Measurements from ENCODE around the gene RPS6KA4. TPM values are rescaled to one million over a fixed set of nuclear protein-coding genes. Genes with fewer than 3 reads are reported as not detected.

The RPS6KA4 gene
- total RNA-seq, 1 experiment from 2014 or later: 67.3 TPM

DNA sequence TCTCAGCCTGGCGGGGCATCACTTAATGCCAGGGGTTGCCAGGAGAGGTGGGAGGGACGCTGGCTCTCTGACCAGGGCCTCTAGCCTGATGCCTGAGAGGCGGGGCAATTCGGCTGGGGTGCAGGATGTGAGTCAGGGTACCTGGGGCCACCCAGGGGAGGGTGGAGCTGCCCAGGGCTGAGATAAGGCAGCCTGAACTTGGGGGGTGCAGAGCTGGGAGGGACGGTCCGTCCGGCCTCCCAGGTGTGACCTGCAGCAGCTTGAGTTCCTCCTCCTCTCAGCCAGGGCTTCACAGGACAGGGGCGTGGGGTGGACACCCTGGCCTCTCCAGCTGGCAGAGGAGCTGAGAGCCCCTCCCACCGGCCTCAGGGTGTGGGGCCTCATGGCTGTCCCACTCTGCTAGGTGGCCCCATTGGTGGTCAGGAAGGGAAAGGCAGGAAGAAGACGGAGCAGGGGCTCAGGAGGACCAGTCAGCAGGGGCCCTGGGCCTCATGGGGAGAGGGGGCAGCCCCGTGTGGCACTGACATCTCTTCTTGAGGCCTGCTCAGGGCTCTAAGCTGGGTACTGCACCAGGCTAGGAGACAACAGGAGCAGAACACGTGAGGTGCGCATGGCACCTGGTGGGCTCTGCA lies 942 bp upstream of the RPS6KA4 start:
- peaks cover 28 to 61% of the 10 kb centered on the region in 2 experiments for H3K4me1 ChIP-seq (ENCODE audit: control insufficient read depth in 1 of 2, insufficient read depth in 2 of 2, low read length in 2 of 2)
- no peak overlapping the region for H2AFZ ChIP-seq (ENCODE audit: low read depth, low read length, poor library complexity, severe bottlenecking)
- peak overlapping the region; percentile 84 for H3K4me2 ChIP-seq (ENCODE audit: low read length)
- CTCF ChIA-PET: interaction anchor here (0.7 to 6.2 kb wide), 8 partner anchors 14 to 330 kb away, joined by 4 to 76 read pairs (median 28); partner anchors contain the start of genes ESRRA, PRDX5 and TRMT112
- RAD21 ChIA-PET (ENCODE audit: low non-redundant PET in 1 of 2, low total read pairs in 2 of 2, uncharacterized antibody in 2 of 2, unreplicated experiment in 2 of 2): interaction anchor here in 1 of 2 experiments (2.2 kb wide), 1 partner anchor 292 kb away, joined by 8 read pairs; no protein-coding TSS in a partner anchor
- peak; percentile 55 for TF ChIP-seq POLR2AphosphoS5 (IDR thresholded peaks at IDR 0.05; ENCODE audit: low read depth, low read length)
- TF ChIP-seq, protein P1, sequence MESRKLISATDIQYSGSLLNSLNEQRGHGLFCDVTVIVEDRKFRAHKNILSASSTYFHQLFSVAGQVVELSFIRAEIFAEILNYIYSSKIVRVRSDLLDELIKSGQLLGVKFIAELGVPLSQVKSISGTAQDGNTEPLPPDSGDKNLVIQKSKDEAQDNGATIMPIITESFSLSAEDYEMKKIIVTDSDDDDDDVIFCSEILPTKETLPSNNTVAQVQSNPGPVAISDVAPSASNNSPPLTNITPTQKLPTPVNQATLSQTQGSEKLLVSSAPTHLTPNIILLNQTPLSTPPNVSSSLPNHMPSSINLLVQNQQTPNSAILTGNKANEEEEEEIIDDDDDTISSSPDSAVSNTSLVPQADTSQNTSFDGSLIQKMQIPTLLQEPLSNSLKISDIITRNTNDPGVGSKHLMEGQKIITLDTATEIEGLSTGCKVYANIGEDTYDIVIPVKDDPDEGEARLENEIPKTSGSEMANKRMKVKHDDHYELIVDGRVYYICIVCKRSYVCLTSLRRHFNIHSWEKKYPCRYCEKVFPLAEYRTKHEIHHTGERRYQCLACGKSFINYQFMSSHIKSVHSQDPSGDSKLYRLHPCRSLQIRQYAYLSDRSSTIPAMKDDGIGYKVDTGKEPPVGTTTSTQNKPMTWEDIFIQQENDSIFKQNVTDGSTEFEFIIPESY (IDR thresholded peaks at IDR 0.05; ENCODE audit: extremely low read depth, insufficient replicate concordance, low read length): no peak
- TF ChIP-seq YY1 (IDR thresholded peaks at IDR 0.05; ENCODE audit: extremely low read depth, insufficient replicate concordance, low read depth, low read length): no peak
- TF ChIP-seq ZFX (IDR thresholded peaks at IDR 0.05): no peak
- H4K20me1 ChIP-seq (ENCODE audit: insufficient read depth): no peaks in the 10 kb centered on the region
- no TSS peak for BruUV-seq (replicated peaks)
- DNase-seq (ENCODE audit: low read depth, low spot score) (no peak), ATAC-seq (peak; percentile 16)
- POLR2A ChIA-PET: interaction anchor here (1.0 to 3.1 kb wide), 2 partner anchors 14 to 40 kb away, joined by 5 to 12 read pairs; partner anchors contain the start of genes PRDX5 and TRMT112
- H3K79me2 ChIP-seq (ENCODE audit: insufficient read depth, low read length): peaks cover 32% of the 10 kb centered on the region; the same call in 1 of the 2 replicates
- H3K9me2 ChIP-seq (ENCODE audit: insufficient read depth): no peaks in the 10 kb centered on the region
- peak overlapping the region; percentile 54 to 97 for H3K4me3 ChIP-seq (replicated peaks in 1 of 2; ENCODE audit: low read depth in 1 of 2, low read length in 2 of 2)
- H3K9ac ChIP-seq (ENCODE audit: low read length): peak overlapping the region; percentile 95
- peak overlapping the region; percentile 87 for H3K27ac ChIP-seq (ENCODE audit: low read depth, low read length)
- intact Hi-C loops (cut with micrococcal nuclease): loop anchor here (5.0 kb wide), 3 partner anchors 89 to 364 kb away; partner anchors contain the start of gene NRXN2
- peaks cover 2 to 27% of the 10 kb centered on the region in 2 experiments; a peak in 2 of 4 replicates for H3K36me3 ChIP-seq (ENCODE audit: control insufficient read depth in 1 of 2, insufficient read depth in 2 of 2, low read length in 2 of 2)
- H3K27me3 ChIP-seq (ENCODE audit: insufficient read depth, low read length): no peaks in the 10 kb centered on the region
- H3K9me3 ChIP-seq (ENCODE audit: control insufficient read depth in 1 of 2, insufficient read depth in 1 of 2, low read depth in 1 of 2, low read length in 2 of 2): no peaks in the 10 kb centered on the region

Measured in HCT116 (cell line).